ENCODE data around the gene OTOL1.
A peak's percentile ranks its signal among the peaks of the same experiment; 100 is the strongest.

Gene OTOL1

GRCh38 chr3:161496508-161496907, at the start of gene OTOL1:
Gene OTOL1, plus strand, starts transcription at chr3:161496808. Its CDS starts 0 bp downstream, at chr3:161496808.
- no peak within 1 kb of the TSS for H3K4me3 ChIP-seq (ENCODE audit: low read depth, low read length)
- no peak for DNase-seq (ENCODE audit: low read depth)
- TF ChIP-seq CTCF (IDR thresholded peaks at IDR 0.05; ENCODE audit: insufficient read depth, low read depth, low read length, missing control alignments): no peak

DNA sequence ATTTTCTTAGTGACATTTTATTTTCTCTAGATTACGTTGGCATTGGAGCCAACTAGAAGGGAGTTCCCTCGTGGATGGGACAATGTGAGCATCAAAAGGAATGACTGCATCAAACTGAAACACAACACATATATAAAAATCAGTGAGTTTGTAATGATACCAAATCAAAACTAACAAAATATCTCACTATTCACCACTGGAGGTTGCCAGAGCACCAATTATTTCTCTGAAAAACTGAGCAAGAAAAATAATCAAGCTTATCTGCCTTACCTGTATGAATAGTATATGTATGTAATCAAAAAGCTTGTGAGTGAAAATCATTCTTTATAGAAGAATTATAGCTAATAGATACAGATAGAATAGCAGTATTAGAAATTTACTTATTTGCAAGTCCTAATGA, 46.8 kb upstream of the OTOL1 start:
- no peak for DNase-seq (ENCODE audit: low read depth)
- no peak for TF ChIP-seq CTCF (IDR thresholded peaks at IDR 0.05; ENCODE audit: insufficient read depth, low read depth, low read length, missing control alignments)
- H3K4me3 ChIP-seq (ENCODE audit: low read depth, low read length): no peak overlapping the region

DNA sequence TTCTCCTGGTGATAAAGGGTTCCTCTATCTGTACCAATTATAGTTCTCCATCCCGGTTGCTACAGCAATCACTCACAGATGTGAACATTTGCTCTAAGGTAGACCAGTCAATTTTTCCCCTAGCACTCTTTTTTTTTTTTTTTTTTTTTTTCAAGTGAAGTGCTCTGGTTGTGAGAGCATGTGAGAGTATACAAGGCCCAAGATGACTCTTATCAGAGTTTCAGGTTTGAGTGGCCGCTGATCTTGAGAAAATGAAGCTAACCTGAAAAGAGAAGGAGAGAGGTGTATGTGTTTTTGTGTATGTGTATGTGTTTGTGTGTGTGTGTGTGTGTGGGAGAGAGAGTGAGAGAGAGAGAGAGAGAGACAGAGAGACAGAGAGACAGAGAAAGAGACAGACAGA, 44.4 kb upstream of the OTOL1 start:
- no peak for TF ChIP-seq CTCF (IDR thresholded peaks at IDR 0.05; ENCODE audit: insufficient read depth, low read depth, low read length, missing control alignments)
- peak; percentile 7 for DNase-seq (ENCODE audit: low read depth)
- H3K4me3 ChIP-seq (ENCODE audit: low read depth, low read length): no peak overlapping the region

- DNase-seq (ENCODE audit: low read depth): no peak
- no peak overlapping the region for H3K4me3 ChIP-seq (ENCODE audit: low read depth, low read length)
- no peak for TF ChIP-seq CTCF (IDR thresholded peaks at IDR 0.05; ENCODE audit: insufficient read depth, low read depth, low read length, missing control alignments)
Observed at GRCh38 chr3:161454615-161455014, 42.0 kb upstream of the OTOL1 start.

- no peak overlapping the region for H3K4me3 ChIP-seq (ENCODE audit: low read depth, low read length)
- DNase-seq (ENCODE audit: low read depth): no peak
- TF ChIP-seq CTCF (IDR thresholded peaks at IDR 0.05; ENCODE audit: insufficient read depth, low read depth, low read length, missing control alignments): no peak
Observed at GRCh38 chr3:161455962-161456361, 40.6 kb upstream of the OTOL1 start.

- no peak for DNase-seq (ENCODE audit: low read depth)
- H3K4me3 ChIP-seq (ENCODE audit: low read depth, low read length): no peak overlapping the region
- no peak for TF ChIP-seq CTCF (IDR thresholded peaks at IDR 0.05; ENCODE audit: insufficient read depth, low read depth, low read length, missing control alignments)
Observed at GRCh38 chr3:161462138-161462537, 34.5 kb upstream of the OTOL1 start.

GRCh38 chr3:161471211-161471610, 25.4 kb upstream of the OTOL1 start:
- no peak for DNase-seq (ENCODE audit: low read depth)
- TF ChIP-seq CTCF (IDR thresholded peaks at IDR 0.05; ENCODE audit: insufficient read depth, low read depth, low read length, missing control alignments): no peak
- H3K4me3 ChIP-seq (ENCODE audit: low read depth, low read length): no peak overlapping the region

All from GM12865 (cell line).